ENCODE measurements around the gene S100A2. TPM values are rescaled to one million over a fixed set of nuclear protein-coding genes. Genes with fewer than 3 reads are reported as not detected.

S100A2 gene
- total RNA-seq, 1 donor from 2014 or later, result 3.8 TPM

DNA sequence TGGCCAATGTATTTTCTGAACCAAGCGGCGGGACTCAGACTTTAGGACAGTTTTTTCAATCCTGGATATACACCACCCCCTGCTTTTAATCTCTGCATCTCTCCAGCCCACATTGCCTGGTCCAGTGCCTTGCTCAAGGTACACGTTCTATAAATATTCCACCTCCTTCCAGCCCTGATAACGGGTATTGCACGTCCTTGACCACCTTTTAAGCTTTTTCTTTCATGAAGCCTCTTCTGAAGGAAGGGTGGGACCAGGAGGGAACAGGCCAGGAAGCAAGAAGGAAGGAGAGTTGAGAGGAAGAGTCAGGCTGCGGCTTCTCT is 43.9 kb upstream of the S100A2 start:
- H3K79me2 ChIP-seq (ENCODE audit: insufficient read depth, low read length), result peaks cover 72% of the 10 kb centered on the region
- H3K9ac ChIP-seq (ENCODE audit: low read length), result peak overlapping the region; percentile 87
- H3K9me3 ChIP-seq (ENCODE audit: insufficient read depth, low read depth, low read length), result no peaks in the 10 kb centered on the region
- peak overlapping the region; percentile 92 for H3K27ac ChIP-seq (ENCODE audit: low read depth, low read length)
- peak overlapping the region; percentile 87 for H3K4me2 ChIP-seq (ENCODE audit: low read length)
- H3K9me3 Mint-ChIP-seq (ENCODE audit: unreplicated experiment), result no peaks in the 10 kb centered on the region
- peaks cover 9% of the 10 kb centered on the region for H4K20me1 ChIP-seq (ENCODE audit: insufficient read depth, low read length)
- H3K27me3 Mint-ChIP-seq (ENCODE audit: low read depth, unreplicated experiment), result peaks cover 2% of the 10 kb centered on the region
- peak overlapping the region; percentile 89 for H3K4me3 Mint-ChIP-seq (ENCODE audit: unreplicated experiment)
- H3K36me3 ChIP-seq (ENCODE audit: insufficient read depth, low read length), result peaks cover 17% of the 10 kb centered on the region
- TF ChIP-seq EZH2 (IDR thresholded peaks at IDR 0.05; ENCODE audit: insufficient read depth, low read length) (no peak), CTCF (IDR thresholded peaks at IDR 0.05; ENCODE audit: insufficient read depth, low read depth, low read length) (no peak)
- peak overlapping the region; percentile 82 for H2AFZ ChIP-seq (ENCODE audit: low read depth, low read length)
- DNase-seq (ENCODE audit: low read depth) (no peak), FAIRE-seq (no peak)
- H3K4me1 Mint-ChIP-seq (ENCODE audit: low read depth, unreplicated experiment), result peaks cover 20% of the 10 kb centered on the region
- no peaks in the 10 kb centered on the region for H3K27me3 ChIP-seq (ENCODE audit: insufficient read depth, low read length)
- H3K4me3 ChIP-seq (ENCODE audit: insufficient read depth, low read depth, low read length), result peak overlapping the region; percentile 63
- peaks cover 47% of the 10 kb centered on the region for H3K4me1 ChIP-seq (ENCODE audit: insufficient read depth, low read length)
- H3K27ac Mint-ChIP-seq (ENCODE audit: unreplicated experiment), result no peak overlapping the region
- H3K36me3 Mint-ChIP-seq (ENCODE audit: low read depth, unreplicated experiment), result peaks cover 5% of the 10 kb centered on the region

DNA sequence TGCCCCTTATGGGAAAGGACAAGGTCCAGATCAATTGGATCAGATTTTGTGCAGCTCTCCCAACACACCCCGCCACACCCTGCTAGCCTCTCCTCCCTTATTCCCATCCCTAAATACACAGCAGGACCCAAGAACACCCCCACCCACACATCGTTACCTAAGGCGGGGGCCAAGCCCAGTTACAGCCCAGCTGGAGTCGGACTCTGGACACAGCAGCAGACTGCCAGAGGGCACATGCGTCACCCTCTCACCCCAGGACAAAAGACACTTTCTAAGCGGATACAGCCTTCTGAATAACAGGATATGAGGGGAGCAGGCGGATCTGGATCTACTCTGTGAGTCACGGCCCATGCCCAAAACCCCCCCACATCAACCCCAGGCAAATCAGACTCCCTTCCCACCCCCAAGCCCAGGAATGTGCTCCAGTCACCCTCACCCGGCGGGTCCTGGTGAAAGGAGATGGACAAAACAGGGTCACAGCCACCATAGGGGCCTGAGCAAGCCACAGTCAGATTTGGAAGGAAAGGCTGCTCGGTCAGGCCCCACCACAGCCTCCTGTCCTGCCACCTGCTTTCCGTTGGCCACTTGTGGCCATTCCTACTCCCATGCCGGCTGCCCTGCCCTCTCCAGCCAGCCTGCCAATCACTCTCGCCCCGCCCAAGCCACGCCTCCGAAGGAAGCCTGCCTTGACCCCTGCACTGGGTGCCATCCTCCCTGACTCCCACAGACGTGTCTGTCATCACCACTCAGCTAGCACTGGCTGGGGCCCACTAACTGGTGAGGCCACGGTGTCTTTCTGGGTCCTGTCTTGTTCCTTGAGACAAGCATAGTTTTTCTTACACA is 43.3 kb upstream of the S100A2 start:
- H3K27me3 ChIP-seq (ENCODE audit: insufficient read depth, low read length), result no peaks in the 10 kb centered on the region
- H3K36me3 ChIP-seq (ENCODE audit: insufficient read depth, low read length), result peaks cover 17% of the 10 kb centered on the region
- peak overlapping the region; percentile 63 for H3K4me3 ChIP-seq (ENCODE audit: insufficient read depth, low read depth, low read length)
- peaks cover 72% of the 10 kb centered on the region for H3K79me2 ChIP-seq (ENCODE audit: insufficient read depth, low read length)
- no peaks in the 10 kb centered on the region for H3K9me3 Mint-ChIP-seq (ENCODE audit: unreplicated experiment)
- peaks cover 20% of the 10 kb centered on the region for H3K4me1 Mint-ChIP-seq (ENCODE audit: low read depth, unreplicated experiment)
- peak overlapping the region; percentile 87 for H3K9ac ChIP-seq (ENCODE audit: low read length)
- DNase-seq (ENCODE audit: low read depth), result peak; percentile 93
- peaks cover 2% of the 10 kb centered on the region for H3K27me3 Mint-ChIP-seq (ENCODE audit: low read depth, unreplicated experiment)
- TF ChIP-seq EZH2 (IDR thresholded peaks at IDR 0.05; ENCODE audit: insufficient read depth, low read length) (no peak), CTCF (IDR thresholded peaks at IDR 0.05; ENCODE audit: insufficient read depth, low read depth, low read length) (no peak)
- peaks cover 5% of the 10 kb centered on the region for H3K36me3 Mint-ChIP-seq (ENCODE audit: low read depth, unreplicated experiment)
- peaks cover 47% of the 10 kb centered on the region for H3K4me1 ChIP-seq (ENCODE audit: insufficient read depth, low read length)
- peak overlapping the region; percentile 92 for H3K27ac ChIP-seq (ENCODE audit: low read depth, low read length)
- peak overlapping the region; percentile 92 for H3K27ac Mint-ChIP-seq (ENCODE audit: unreplicated experiment)
- no peaks in the 10 kb centered on the region for H3K9me3 ChIP-seq (ENCODE audit: insufficient read depth, low read depth, low read length)
- H3K4me2 ChIP-seq (ENCODE audit: low read length), result peak overlapping the region; percentile 87
- no peak for FAIRE-seq
- H4K20me1 ChIP-seq (ENCODE audit: insufficient read depth, low read length), result peaks cover 9% of the 10 kb centered on the region
- peak overlapping the region; percentile 82 for H2AFZ ChIP-seq (ENCODE audit: low read depth, low read length)
- peak overlapping the region; percentile 89 for H3K4me3 Mint-ChIP-seq (ENCODE audit: unreplicated experiment)

Measured in astrocyte (in vitro differentiated cells and primary cell).